ENCODE data around the gene ME3. TPM values are rescaled to one million over a fixed set of nuclear protein-coding genes. Genes with fewer than 3 reads are reported as not detected.

Gene ME3
- total RNA-seq, 1 experiment from 2014 or later = 0.30 TPM

GRCh38 chr11:86632499-86633269 is 39.7 kb downstream of the ME3 start:
- Histone ChIP-seq H3K36me3 (ENCODE audit: control insufficient read depth in 1 of 2, insufficient read depth in 2 of 2, low read length in 2 of 2) (no peaks in the 10 kb centered on the region), H3K27ac (ENCODE audit: low read depth, low read length) (peak overlapping the region; percentile 15; the same call in 1 of the 2 replicates), H3K4me3 (replicated peaks in 1 of 2; ENCODE audit: low read depth in 1 of 2, low read length in 2 of 2) (peak overlapping the region in 1 of 2 experiments; percentile 34; a peak in 2 of 4 replicates), H2AFZ (ENCODE audit: low read depth, low read length, poor library complexity, severe bottlenecking) (peak overlapping the region; percentile 92), H3K9ac (ENCODE audit: low read length) (peak overlapping the region; percentile 35), H3K4me1 (ENCODE audit: control insufficient read depth in 1 of 2, insufficient read depth in 2 of 2, low read length in 2 of 2) (peaks cover 8 to 17% of the 10 kb centered on the region in 2 experiments), H3K4me2 (ENCODE audit: low read length) (peak overlapping the region; percentile 78), H3K79me2 (ENCODE audit: insufficient read depth, low read length) (no peaks in the 10 kb centered on the region), H4K20me1 (ENCODE audit: insufficient read depth) (no peaks in the 10 kb centered on the region), H3K9me2 (ENCODE audit: insufficient read depth) (no peaks in the 10 kb centered on the region), H3K9me3 (ENCODE audit: control insufficient read depth in 1 of 2, insufficient read depth in 1 of 2, low read depth in 1 of 2, low read length in 2 of 2) (no peaks in the 10 kb centered on the region), H3K27me3 (ENCODE audit: insufficient read depth, low read length) (no peaks in the 10 kb centered on the region)
- ChIA-PET POLR2A (no interaction called here), RAD21 (ENCODE audit: low non-redundant PET in 1 of 2, low total read pairs in 2 of 2, uncharacterized antibody in 2 of 2, unreplicated experiment in 2 of 2) (no interaction called here), CTCF (interaction anchor here (0.6 to 1.0 kb wide), 2 partner anchors 24 to 175 kb away, joined by 3 to 5 read pairs; no protein-coding TSS in a partner anchor)
- no TSS peak for BruUV-seq (replicated peaks)
- DNase-seq (ENCODE audit: low read depth, low spot score) = peak; percentile 68
- intact Hi-C loops (cut with micrococcal nuclease) = no loop called here
- TF ChIP-seq, protein P1, sequence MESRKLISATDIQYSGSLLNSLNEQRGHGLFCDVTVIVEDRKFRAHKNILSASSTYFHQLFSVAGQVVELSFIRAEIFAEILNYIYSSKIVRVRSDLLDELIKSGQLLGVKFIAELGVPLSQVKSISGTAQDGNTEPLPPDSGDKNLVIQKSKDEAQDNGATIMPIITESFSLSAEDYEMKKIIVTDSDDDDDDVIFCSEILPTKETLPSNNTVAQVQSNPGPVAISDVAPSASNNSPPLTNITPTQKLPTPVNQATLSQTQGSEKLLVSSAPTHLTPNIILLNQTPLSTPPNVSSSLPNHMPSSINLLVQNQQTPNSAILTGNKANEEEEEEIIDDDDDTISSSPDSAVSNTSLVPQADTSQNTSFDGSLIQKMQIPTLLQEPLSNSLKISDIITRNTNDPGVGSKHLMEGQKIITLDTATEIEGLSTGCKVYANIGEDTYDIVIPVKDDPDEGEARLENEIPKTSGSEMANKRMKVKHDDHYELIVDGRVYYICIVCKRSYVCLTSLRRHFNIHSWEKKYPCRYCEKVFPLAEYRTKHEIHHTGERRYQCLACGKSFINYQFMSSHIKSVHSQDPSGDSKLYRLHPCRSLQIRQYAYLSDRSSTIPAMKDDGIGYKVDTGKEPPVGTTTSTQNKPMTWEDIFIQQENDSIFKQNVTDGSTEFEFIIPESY (IDR thresholded peaks at IDR 0.05; ENCODE audit: extremely low read depth, insufficient replicate concordance, low read length) = peak; percentile 36
- TF ChIP-seq FOSL1 (IDR thresholded peaks at IDR 0.05; ENCODE audit: low read depth) = peak; percentile 90
- no peak for TF ChIP-seq YY1 (IDR thresholded peaks at IDR 0.05; ENCODE audit: extremely low read depth, insufficient replicate concordance, low read depth, low read length)
- peak; percentile 4 to 45 (median 32); a peak in 3 of 6 replicates for TF ChIP-seq CTCF (IDR thresholded peaks at IDR 0.05 in 2 of 3, conservative IDR thresholded peaks at IDR 0.05 in 1 of 3; ENCODE audit: borderline replicate concordance in 1 of 3, insufficient read depth in 1 of 3, low read depth in 2 of 3, low read length in 2 of 3)
- TF ChIP-seq ATF3 (IDR thresholded peaks at IDR 0.05) = no peak
- TF ChIP-seq JUND (IDR thresholded peaks at IDR 0.05) = peak; percentile 88
- peak; percentile 85 for TF ChIP-seq RAD21 (IDR thresholded peaks at IDR 0.05; ENCODE audit: low read depth)
- peak; percentile 43; the same call in 1 of the 2 replicates for TF ChIP-seq POLR2AphosphoS5 (IDR thresholded peaks at IDR 0.05; ENCODE audit: low read depth, low read length)
- peak; percentile 40; the same call in 1 of the 2 replicates for TF ChIP-seq MAX (IDR thresholded peaks at IDR 0.05)
- TF ChIP-seq EZH2 (IDR thresholded peaks at IDR 0.05) = no peak
- TF ChIP-seq SIN3A (IDR thresholded peaks at IDR 0.05; ENCODE audit: low read depth) = no peak
- TF ChIP-seq ELF1 (IDR thresholded peaks at IDR 0.05; ENCODE audit: borderline replicate concordance, low read depth) = no peak
- peak; percentile 64 for TF ChIP-seq SP1 (IDR thresholded peaks at IDR 0.05; ENCODE audit: low read depth)
- TF ChIP-seq CBX3 (IDR thresholded peaks at IDR 0.05; ENCODE audit: low read depth) = peak; percentile 84; the same call in 1 of the 2 replicates
- ATAC-seq = peak; percentile 99

All from HCT116 (cell line).